Dermis blood vessel endothelial cell (primary cell): ENCODE data around the gene BACH2. TPM values are rescaled to one million over a fixed set of nuclear protein-coding genes. Genes with fewer than 3 reads are reported as not detected.

Experiments
- DNase-seq: peaks from one replicate; pipeline ENCODE4 v3.0.0; 2010
- total RNA-seq: library from RNA; depleted of rRNA; stranded (reverse); fragments of >200 nt; gene quantifications from 2 replicates; pipeline ENCODE4 v1.2.3, GENCODE V29; 2014

BACH2 gene
- total RNA-seq, 1 donor from 2014 or later: 1.2 TPM

DNA sequence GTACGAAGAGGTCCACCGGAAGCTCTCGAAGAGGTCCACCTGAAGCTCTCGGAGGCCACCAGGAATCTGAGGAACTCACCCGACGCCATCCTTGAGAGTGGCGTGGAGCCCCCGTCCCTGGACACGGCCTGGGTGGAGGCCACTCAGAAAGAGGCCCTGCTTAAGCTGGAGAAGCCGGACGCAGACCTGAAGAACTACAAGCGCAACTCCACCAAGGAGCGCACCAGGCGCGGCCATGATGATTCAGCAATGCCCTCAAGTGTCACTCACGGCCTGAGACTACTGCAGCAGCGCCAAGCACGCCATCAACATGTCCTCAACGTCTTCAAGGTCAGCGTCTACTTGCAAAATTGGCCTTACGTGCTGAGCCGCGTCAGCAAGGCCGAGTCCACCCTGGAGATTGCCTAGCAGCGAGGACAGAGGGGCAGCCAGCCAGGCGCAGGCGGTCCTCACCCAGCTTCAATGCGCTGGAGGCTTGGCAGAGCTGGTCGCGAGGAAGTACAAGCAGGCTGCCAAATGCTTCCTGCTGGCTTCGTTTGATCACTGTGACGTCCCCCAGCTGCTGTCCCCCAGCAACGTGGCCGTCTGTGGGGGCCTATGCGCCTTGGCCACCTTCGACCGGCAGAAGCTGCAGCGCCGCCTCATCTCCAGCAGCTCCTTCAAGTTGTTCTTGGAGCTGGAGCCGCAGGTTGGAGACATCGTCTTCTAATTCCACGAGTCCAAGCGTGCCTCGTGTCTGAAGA is 410.1 kb downstream of the BACH2 start:
- no peak for DNase-seq
